Stimulated activated CD8-positive, alpha-beta memory T cell treated with anti-CD3 and anti-CD28 coated beads, Interleukin-4, amount 100 ng/mL, for 4 hours (primary cell): ENCODE data around the gene SORL1.
"Not testable (repeated sequence)": the region's sequence is repeated elsewhere in the genome, so short reads cannot be mapped to it uniquely, and the experiment has no call there.

Experiments
- DNase-seq, 2 donors: peaks; one replicate each; pipeline ENCODE4 v3.0.0-alpha.2; 2020; ENCODE audit warnings: low read depth in 2 of 2, low spot score in 1 of 2

Gene SORL1

DNA sequence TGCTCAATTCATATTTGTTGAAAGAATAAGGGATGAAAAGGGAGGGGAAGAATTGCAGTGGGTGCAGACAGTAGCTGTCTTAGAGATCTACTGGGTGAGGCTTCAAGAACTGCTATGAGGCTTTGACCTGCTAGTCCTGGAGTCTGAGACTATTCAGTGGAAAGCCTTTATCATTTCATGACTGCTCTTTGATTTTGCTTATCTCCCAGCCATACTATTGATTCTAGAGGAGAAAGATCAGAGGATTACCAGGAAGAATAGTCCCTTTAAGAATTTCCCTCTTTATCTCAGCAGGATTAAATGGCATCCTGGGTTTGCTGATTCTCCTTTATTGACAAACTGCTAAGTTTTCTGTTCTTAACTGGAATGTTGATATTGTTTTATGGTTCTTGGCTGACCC is 108.1 kb downstream of the SORL1 start:
- DNase-seq, result no peak

DNA sequence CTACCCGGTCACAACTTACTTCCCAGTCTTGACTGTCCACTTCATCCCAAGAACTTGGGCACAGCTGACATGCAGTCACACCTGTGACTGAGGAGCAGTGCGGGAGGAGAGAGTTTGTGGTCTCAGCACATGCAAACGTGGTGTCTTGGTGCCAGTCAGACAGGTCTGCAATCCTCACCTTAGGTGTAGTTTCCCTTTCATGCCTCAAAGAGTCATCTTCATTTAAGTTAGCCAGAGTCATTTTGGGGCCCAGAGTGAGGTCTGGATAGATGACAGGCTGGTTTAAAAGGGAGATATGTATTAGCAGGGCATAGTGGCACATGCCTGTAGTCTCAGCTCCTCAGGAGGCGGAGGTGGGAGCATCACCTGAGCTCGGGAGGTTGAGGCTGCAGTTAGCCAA is 109.1 kb downstream of the SORL1 start:
- DNase-seq, result no peak

GRCh38 chr11:121561716-121562115 is 109.6 kb downstream of the SORL1 start:
- DNase-seq, result no peak

DNA sequence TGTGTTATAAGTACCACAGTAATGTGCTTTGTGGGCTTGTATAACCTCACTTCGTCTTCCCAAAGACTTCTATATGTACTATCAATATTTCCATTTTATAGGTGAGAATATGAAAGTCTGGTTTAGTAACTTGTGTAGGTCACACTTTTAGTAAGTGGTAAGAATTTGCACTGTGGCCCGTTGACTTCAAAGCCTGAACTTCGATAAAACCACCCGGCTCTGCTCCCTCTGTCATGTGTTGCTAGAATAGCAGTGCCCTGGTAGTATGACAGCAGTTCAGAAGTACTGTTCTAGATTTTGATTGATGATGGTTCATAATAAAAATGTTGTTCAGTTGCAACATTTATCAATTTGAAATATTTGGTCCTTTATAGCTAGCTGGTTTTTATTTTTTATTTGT is 110.9 kb downstream of the SORL1 start:
- no peak for DNase-seq

DNA sequence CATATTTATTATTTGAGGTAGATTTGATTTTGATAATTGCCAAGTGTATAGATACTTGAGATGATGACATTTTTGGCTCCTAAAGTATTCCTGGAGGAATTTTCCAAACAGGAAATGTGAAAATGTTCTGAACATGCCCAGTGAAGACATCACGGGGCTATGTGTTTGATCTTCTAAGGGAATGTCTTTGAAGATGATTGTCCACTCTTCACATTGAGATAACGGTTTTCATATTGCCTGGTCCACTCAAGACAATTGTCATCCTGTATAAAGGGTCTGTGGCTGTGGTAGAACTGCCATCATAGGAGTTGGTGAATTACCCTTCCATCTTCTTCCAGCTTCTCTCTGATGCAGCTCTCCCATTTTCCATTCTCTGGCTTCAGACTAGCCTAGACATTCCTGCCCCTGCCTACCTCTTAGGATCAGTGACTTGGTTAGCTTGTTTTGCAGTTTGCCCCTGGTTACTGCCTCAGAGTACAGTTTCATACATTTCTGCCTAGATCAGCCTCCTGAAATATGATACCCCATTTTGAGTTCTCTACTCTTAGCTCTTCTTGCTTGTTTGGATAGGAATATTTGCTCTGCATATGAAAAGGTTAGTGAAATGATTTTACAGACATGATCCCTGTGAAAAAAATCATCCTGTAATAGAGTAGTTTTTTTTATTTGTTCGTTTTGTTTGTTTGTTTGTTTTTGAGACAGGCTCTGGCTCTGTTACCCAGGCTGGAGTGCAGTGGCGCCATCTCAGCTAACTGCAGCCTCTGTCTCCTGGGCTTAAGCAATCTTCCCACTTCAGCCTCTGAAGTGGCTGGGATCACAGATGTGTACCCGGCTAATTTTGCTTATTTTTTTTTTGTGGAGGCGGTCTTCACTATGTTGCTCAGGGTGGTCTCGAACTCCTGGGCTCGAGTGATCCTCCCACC is 112.0 kb downstream of the SORL1 start:
- DNase-seq, result no peak

- DNase-seq, result no peak
Measured at GRCh38 chr11:121564948-121565684, 113.0 kb downstream of the SORL1 start.

DNA sequence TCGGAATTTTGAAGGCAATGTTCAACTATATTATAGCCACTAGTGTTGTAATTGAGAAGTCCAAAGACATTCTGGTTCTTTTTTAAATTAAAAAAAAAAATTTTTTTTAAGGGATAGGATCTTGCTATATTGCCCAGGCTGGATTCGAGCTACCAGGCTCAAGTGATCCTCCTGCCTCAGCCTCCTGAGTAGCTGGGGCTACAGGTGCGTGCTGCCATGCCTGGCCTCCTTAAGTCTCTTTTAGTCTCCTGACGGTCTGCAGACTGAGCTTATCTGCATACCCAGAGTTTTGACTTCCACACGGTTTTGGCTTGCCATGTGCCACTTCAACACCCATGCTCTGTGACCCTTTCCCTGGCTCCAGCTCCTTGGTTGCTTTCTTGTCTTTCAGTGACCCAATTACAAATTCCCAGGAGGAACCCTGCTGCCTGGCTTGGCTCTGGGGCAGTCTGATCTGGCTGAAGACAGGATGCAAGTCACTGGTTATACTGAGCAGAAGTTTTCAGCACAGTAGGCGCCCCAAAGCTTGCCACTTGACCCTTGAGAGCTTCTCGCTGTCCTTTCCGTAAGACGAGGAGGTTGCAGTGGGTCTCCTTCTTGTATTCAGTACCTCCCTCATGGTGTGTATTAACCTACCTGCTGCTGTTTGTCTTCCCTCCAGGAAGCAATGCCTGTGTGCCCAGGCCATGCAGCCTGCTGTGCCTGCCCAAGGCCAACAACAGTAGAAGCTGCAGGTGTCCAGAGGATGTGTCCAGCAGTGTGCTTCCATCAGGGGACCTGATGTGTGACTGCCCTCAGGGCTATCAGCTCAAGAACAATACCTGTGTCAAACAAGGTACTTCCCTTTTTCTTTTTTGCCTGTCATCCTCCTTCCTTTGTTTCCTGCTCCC is 114.4 kb downstream of the SORL1 start:
- no peak for DNase-seq

- no peak for DNase-seq
Measured at GRCh38 chr11:121567995-121568394, 115.9 kb downstream of the SORL1 start.

DNA sequence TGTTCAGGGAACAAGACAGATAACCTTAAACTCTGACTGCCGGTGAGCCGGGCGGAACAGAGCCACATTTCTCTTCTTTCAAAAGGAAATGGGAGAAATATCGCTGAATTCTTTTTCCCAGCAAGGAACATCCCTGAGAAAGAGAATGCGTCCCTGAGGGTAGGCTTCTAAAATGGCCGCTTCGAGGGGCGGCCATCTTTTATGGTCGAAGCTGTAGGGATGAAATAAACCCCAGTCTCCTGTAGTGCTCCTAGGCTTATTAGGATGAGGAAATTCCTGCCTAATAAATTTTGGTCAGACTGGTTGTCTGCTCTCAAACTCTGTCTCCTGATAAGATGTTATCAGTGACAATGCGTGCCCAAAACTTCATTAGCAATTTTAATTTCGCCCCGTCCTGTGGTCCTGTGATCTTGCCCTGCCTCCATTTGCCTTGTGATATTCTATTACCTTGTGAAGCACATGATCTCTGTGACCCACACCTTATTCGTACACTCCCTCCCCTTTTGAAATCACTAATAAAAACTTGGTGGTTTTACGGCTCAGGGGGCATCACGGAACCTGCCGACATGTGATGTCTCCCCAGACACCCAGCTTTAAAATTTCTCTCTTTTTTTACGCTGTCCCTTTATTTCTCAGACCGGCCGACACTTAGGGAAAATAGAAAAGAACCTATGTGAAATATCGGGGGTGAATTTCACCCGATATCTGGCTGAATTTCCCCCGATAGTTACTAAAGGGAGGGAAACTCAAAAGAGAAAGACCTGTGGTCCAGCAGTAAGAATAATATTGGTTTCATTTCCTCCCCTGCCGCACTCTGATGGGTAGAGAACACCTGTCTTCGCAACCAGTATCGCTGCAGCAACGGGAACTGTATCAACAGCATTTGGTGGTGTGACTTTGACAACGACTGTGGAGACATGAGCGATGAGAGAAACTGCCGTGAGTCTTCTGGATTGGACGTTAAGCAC is 117.5 kb downstream of the SORL1 start:
- not testable (repeated sequence) for DNase-seq

DNA sequence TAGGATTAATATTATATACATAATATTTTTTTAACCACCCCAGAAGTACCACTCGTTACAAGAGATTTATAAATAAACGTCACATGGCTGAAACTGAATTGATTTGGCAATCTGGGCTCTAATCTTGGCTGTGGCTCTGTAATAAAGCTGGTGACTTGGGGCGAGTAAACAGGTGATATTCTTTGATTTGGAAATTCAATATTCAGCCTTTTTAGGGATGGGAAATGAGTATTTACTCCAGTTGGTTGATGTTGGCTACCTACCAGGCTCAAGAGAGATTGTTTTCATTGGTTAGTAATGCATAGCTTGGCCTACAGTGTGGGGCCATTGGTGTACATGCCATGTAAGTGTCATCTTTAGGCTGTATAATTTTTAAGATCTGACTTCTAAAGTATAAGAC is 118.3 kb downstream of the SORL1 start:
- no peak for DNase-seq

- DNase-seq, result no peak
Measured at GRCh38 chr11:121571506-121571905, 119.4 kb downstream of the SORL1 start.

DNA sequence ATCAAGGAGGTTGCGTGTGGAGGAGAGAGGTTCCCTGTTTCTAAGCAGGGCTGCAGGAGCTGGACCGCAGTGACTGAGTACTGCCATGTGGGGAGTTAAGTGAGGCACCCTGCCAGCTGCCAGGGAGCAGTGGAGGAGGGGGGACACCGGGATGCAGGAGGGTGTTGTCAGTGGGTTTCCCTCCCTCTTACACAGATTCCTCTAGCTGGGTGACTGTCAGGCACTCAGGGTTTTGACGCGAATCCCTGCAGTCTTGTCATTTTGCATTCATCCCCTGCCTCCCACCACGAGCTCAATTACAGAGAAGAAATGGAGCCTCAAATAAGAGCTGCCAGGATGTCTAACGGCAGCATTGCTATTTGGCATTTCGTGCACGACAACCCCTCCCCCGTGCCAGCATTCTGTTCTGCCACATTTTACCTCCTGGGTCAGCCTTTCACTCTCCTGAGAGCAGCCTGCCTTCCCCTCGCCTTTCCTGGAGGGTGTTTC is 120.5 kb downstream of the SORL1 start:
- DNase-seq, result no peak

- DNase-seq, result no peak
Measured at GRCh38 chr11:121574801-121575200, 122.7 kb downstream of the SORL1 start.

- no peak for DNase-seq
Measured at GRCh38 chr11:121575250-121575962, 123.3 kb downstream of the SORL1 start.

- DNase-seq, result no peak
Measured at GRCh38 chr11:121575963-121576290, 123.8 kb downstream of the SORL1 start.

DNA sequence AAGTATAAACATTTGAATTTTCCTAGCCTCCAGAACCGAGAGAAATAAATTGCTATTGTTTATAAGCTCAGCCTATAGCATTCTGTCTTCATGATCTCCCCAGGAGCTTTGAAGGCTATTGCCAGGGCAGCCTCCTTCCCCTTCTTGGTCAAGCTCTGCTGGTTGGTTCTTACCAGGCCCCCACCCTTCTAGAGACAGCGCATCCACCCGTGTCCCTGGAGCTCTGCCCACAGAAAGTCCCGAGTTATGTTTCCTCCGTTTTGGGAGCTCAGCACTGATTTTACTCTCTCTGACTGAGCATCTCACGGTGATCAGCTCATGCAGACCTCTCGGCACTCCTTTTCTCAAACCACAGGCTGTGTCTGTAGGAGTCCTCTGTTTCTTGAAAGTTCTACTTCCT is 124.4 kb downstream of the SORL1 start:
- DNase-seq, result no peak

GRCh38 chr11:121577106-121577848 is 125.2 kb downstream of the SORL1 start:
- no peak for DNase-seq

DNA sequence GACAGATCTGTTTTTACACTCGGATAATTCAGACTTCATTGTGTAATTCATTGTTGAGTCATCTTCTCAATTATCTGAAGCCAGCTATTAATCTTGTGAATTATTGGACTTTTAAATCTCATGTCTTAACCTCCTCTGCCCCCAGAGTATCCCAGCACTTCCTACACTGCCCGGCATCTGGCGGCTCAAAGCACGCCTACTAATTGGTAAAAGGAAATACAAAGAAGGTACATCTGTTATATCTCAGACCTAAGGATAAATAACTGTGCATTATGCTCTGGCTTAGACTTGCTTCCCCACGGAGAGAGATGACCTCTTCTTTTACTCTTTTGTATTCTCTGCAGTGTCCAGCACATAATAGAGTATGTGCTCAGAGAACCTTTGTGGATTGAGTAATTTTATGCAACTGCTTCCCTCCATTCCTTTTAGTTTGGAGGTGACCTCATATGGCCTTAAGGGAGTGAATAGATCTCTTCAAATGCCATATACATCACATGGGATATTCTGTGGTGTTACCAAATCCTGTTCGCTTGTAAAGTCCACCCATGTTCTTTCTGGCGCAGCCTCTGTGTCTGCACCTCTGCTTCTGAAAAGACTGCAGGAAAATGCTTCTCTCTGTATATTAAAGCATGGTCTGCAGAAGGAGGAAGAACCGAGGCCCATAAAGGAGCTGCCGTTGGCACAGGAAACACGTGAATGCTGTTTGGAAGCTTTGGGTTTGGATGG is 126.3 kb downstream of the SORL1 start:
- DNase-seq, result no peak
